Esophagus muscularis mucosa (tissue), 3 donors: ENCODE results near the gene SLC25A30.

Source experiments
- POLR2A ChIP-seq: fragments of 450-650 bp; IDR thresholded peaks from one replicate; pipeline ENCODE4 v1.6.1; 2017; ENCODE audit warnings: antibody characterized with exemption, moderate library complexity, mild to moderate bottlenecking, low read depth
- TF ChIP-seq, protein P1 (sequence below), 3 experiments: fragments of 200-600 bp in 2 of 3; fragments of 450-650 bp in 1 of 3; sonication (generic) in 2 of 3; IDR thresholded peaks; one replicate each; pipeline ENCODE4 v1.5.1; 2017 to 2019; ENCODE audit warnings: antibody characterized with exemption in 3 of 3, mild to moderate bottlenecking in 2 of 3, moderate library complexity in 1 of 3

- TF ChIP-seq POLR2A, result no peak
- TF ChIP-seq, protein P1, sequence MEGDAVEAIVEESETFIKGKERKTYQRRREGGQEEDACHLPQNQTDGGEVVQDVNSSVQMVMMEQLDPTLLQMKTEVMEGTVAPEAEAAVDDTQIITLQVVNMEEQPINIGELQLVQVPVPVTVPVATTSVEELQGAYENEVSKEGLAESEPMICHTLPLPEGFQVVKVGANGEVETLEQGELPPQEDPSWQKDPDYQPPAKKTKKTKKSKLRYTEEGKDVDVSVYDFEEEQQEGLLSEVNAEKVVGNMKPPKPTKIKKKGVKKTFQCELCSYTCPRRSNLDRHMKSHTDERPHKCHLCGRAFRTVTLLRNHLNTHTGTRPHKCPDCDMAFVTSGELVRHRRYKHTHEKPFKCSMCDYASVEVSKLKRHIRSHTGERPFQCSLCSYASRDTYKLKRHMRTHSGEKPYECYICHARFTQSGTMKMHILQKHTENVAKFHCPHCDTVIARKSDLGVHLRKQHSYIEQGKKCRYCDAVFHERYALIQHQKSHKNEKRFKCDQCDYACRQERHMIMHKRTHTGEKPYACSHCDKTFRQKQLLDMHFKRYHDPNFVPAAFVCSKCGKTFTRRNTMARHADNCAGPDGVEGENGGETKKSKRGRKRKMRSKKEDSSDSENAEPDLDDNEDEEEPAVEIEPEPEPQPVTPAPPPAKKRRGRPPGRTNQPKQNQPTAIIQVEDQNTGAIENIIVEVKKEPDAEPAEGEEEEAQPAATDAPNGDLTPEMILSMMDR (IDR thresholded peaks at IDR 0.05), result no peak
Observed at GRCh38 chr13:45412274-45413049, 5.7 kb downstream of the SLC25A30 start.
